Peyer's patch (tissue), 4 donors: Measurements from ENCODE around the gene RETREG2. TPM values are rescaled to one million over a fixed set of nuclear protein-coding genes. Genes with fewer than 3 reads are reported as not detected.

Source experiments
- DNase-seq, 3 donors: peaks; one replicate each; pipeline ENCODE4 v3.0.0-alpha.2; 2017 to 2019
- H3K27ac ChIP-seq, 4 donors: fragments of 200-600 bp; sonication (generic); one replicate each; pipeline ENCODE4 v1.5.1; 2016 to 2019
- H3K27me3 ChIP-seq, 2 donors: fragments of 200-600 bp; sonication (generic); one replicate each; pipeline ENCODE4 v1.5.1; 2019
- H3K36me3 ChIP-seq, 3 donors: fragments of 200-600 bp; sonication (generic); one replicate each; pipeline ENCODE4 v1.5.1; 2016 to 2019
- H3K4me1 ChIP-seq, 4 donors: fragments of 200-600 bp; sonication (generic); one replicate each; pipeline ENCODE4 v1.5.1; 2016 to 2019
- H3K4me3 ChIP-seq, 4 donors: fragments of 200-600 bp; sonication (generic); 1 replicate in 3 of 4; 2 replicates in 1 of 4; pipeline ENCODE4 v1.5.1; 2016 to 2019; ENCODE audit warnings: mild to moderate bottlenecking in 1 of 4
- H3K9me3 ChIP-seq, 4 donors: fragments of 200-600 bp; sonication (generic); one replicate each; pipeline ENCODE4 v1.5.1; 2016 to 2019; ENCODE audit warnings: mild to moderate bottlenecking in 1 of 4
- CTCF ChIP-seq, 6 experiments: fragments of 450-650 bp in 4 of 6; fragments of 200-600 bp in 2 of 6; sonication (generic) in 1 of 6; IDR thresholded peaks; one replicate each; pipeline ENCODE4 v1.5.1; 2017 to 2019; ENCODE audit warnings: antibody characterized with exemption in 6 of 6, mild to moderate bottlenecking in 3 of 6, moderate library complexity in 1 of 6
- POLR2A ChIP-seq, 2 donors: fragments of 450-650 bp; IDR thresholded peaks; one replicate each; pipeline ENCODE4 v1.5.1; 2017; ENCODE audit warnings: antibody characterized with exemption in 2 of 2, mild to moderate bottlenecking in 2 of 2, moderate library complexity in 2 of 2
- total RNA-seq, 4 donors: library from RNA; depleted of rRNA; stranded (reverse); fragments of >200 nt; gene quantifications; one replicate each; pipeline ENCODE4 v1.1.0, GENCODE V29; 2016

RETREG2 gene
- total RNA-seq, 4 donors from 2014 or later, result 44.6 to 80.3 (median 76.2) TPM

GRCh38 chr2:219157396-219157795 lies 20.7 kb upstream of the RETREG2 start:
- Histone ChIP-seq H3K27ac (no peak overlapping the region), H3K4me1 (peaks cover 0 to 10% (median 4%) of the 10 kb centered on the region in 4 donors), H3K9me3 (no peaks in the 10 kb centered on the region), H3K4me3 (no peak overlapping the region), H3K27me3 (no peaks in the 10 kb centered on the region), H3K36me3 (peaks cover 0 to 40% (median 0%) of the 10 kb centered on the region in 3 donors)
- TF ChIP-seq POLR2A (IDR thresholded peaks at IDR 0.05), result no peak
- TF ChIP-seq CTCF (IDR thresholded peaks at IDR 0.05), result no peak
- DNase-seq, result no peak

- Histone ChIP-seq H3K27me3 (no peaks in the 10 kb centered on the region), H3K4me3 (no peak overlapping the region), H3K36me3 (peaks cover 0 to 37% (median 0%) of the 10 kb centered on the region in 3 donors), H3K9me3 (no peaks in the 10 kb centered on the region), H3K27ac (no peak overlapping the region), H3K4me1 (peaks cover 0 to 10% (median 4%) of the 10 kb centered on the region in 4 donors)
- TF ChIP-seq POLR2A (IDR thresholded peaks at IDR 0.05) (no peak), CTCF (IDR thresholded peaks at IDR 0.05) (no peak)
- DNase-seq, result peak in 1 of 3 donors; percentile 41
Observed at GRCh38 chr2:219158025-219158424, 20.1 kb upstream of the RETREG2 start.

GRCh38 chr2:219158586-219158985 lies 19.5 kb upstream of the RETREG2 start:
- Histone ChIP-seq H3K9me3 (no peaks in the 10 kb centered on the region), H3K36me3 (peaks cover 0 to 32% (median 0%) of the 10 kb centered on the region in 3 donors), H3K27ac (no peak overlapping the region), H3K27me3 (no peaks in the 10 kb centered on the region), H3K4me1 (peaks cover 0 to 10% (median 4%) of the 10 kb centered on the region in 4 donors), H3K4me3 (no peak overlapping the region)
- no peak for TF ChIP-seq CTCF (IDR thresholded peaks at IDR 0.05)
- no peak for TF ChIP-seq POLR2A (IDR thresholded peaks at IDR 0.05)
- no peak for DNase-seq

GRCh38 chr2:219159771-219160185 lies 18.3 kb upstream of the RETREG2 start:
- DNase-seq, result no peak
- TF ChIP-seq CTCF (IDR thresholded peaks at IDR 0.05) (no peak), POLR2A (IDR thresholded peaks at IDR 0.05) (no peak)
- no peaks in the 10 kb centered on the region for H3K27me3 ChIP-seq
- peaks cover 0 to 10% (median 4%) of the 10 kb centered on the region in 4 donors for H3K4me1 ChIP-seq
- peak overlapping the region; percentile 90 to 96 (median 92) for H3K27ac ChIP-seq
- peaks cover 0 to 23% (median 0%) of the 10 kb centered on the region in 3 donors for H3K36me3 ChIP-seq
- peak overlapping the region; percentile 56 to 85 (median 76) for H3K4me3 ChIP-seq
- no peaks in the 10 kb centered on the region for H3K9me3 ChIP-seq

- TF ChIP-seq POLR2A (IDR thresholded peaks at IDR 0.05) (peak; percentile 58 to 86), CTCF (IDR thresholded peaks at IDR 0.05) (peak; percentile 91 to 99 (median 98))
- peak within 1 kb of the TSS; percentile 56 to 85 (median 76) for H3K4me3 ChIP-seq
- H3K9me3 ChIP-seq, result no peaks in the 10 kb centered on the region
- H3K36me3 ChIP-seq, result peaks cover 0 to 24% (median 0%) of the 10 kb centered on the region in 3 donors
- no peaks in the 10 kb centered on the region for H3K27me3 ChIP-seq
- peak within 1 kb of the TSS; percentile 90 to 96 (median 92) for H3K27ac ChIP-seq
- H3K4me1 ChIP-seq, result peaks cover 0 to 10% (median 4%) of the 10 kb centered on the region in 4 donors
- peak; percentile 99 for DNase-seq
Observed at GRCh38 chr2:219160186-219161017, 17.7 kb upstream of the RETREG2 start, which contains the start of gene NHEJ1. TSS of gene NHEJ1 (minus strand) at chr2:219160815. CDS start at chr2:219158362, 2,453 bp downstream.
